Common myeloid progenitor, CD34-positive (primary cell): ENCODE results near the gene LRRC51.

Source experiments
- CTCF ChIA-PET: fragments of 350-600 bp; sonication (Branson Sonifier 250); formaldehyde crosslinking; loops from one replicate; lab custom pipeline; 2021; ENCODE audit warnings: antibody characterized with exemption; lab: Charles Lee
- POLR2A ChIA-PET: fragments of 350-600 bp; sonication (Branson Sonifier 250); formaldehyde crosslinking; loops from one replicate; lab custom pipeline; 2021; ENCODE audit warnings: antibody characterized with exemption; lab: Charles Lee
- DNase-seq, 3 donors: peaks; one replicate each; pipeline versions ENCODE4 v3.0.0 to v3.0.0-alpha.2; 2013
- H3K27ac ChIP-seq, 2 experiments: 1 replicate in 1 of 2; 2 replicates in 1 of 2; pipeline ENCODE4 v1.7.0; 2013; ENCODE audit warnings: inconsistent platforms in 2 of 2, low read length in 2 of 2, mild to moderate bottlenecking in 2 of 2, low read depth in 1 of 2, moderate library complexity in 1 of 2; ENCODE audit not compliant: severe bottlenecking in 2 of 2, insufficient read depth in 1 of 2, poor library complexity in 1 of 2
- H3K27me3 ChIP-seq, 5 experiments: replicated peaks in 2 of 5; 1 replicate in 3 of 5; 2 replicates in 2 of 5; pipeline versions ENCODE4 v1.6.1 to v1.7.0; 2013; ENCODE audit warnings: low read length in 4 of 5, mild to moderate bottlenecking in 2 of 5, moderate library complexity in 2 of 5, inconsistent platforms in 1 of 5; ENCODE audit not compliant: insufficient read depth in 5 of 5, control insufficient read depth in 4 of 5
- H3K36me3 ChIP-seq, 4 experiments: 1 replicate in 2 of 4; 2 replicates in 2 of 4; pipeline versions ENCODE4 v1.6.1 to v1.7.0; 2013; ENCODE audit warnings: low read length in 3 of 4, control low read depth in 1 of 4, mild to moderate bottlenecking in 1 of 4; ENCODE audit not compliant: control insufficient read depth in 4 of 4, insufficient read depth in 4 of 4
- H3K4me1 ChIP-seq, 4 experiments: 1 replicate in 3 of 4; 2 replicates in 1 of 4; pipeline versions ENCODE4 v1.6.1 to v1.7.1; 2013; ENCODE audit warnings: low read length in 3 of 4, mild to moderate bottlenecking in 3 of 4, control low read depth in 1 of 4, inconsistent platforms in 1 of 4, moderate library complexity in 1 of 4; ENCODE audit not compliant: control insufficient read depth in 4 of 4, insufficient read depth in 4 of 4; ENCODE audit errors: control extremely low read depth in 1 of 4
- H3K4me3 ChIP-seq, 7 experiments: 1 replicate in 4 of 7; 2 replicates in 3 of 7; pipeline versions ENCODE4 v1.5.1 to v1.7.0; 2013; ENCODE audit warnings: mild to moderate bottlenecking in 7 of 7, low read length in 6 of 7, moderate library complexity in 6 of 7, inconsistent platforms in 2 of 7, low read depth in 2 of 7, control low read depth in 1 of 7; ENCODE audit not compliant: insufficient read depth in 4 of 7, control insufficient read depth in 1 of 7; ENCODE audit errors: extremely low read depth in 1 of 7
- H3K9me3 ChIP-seq, 5 experiments: 1 replicate in 4 of 5; 2 replicates in 1 of 5; pipeline versions ENCODE4 v1.6.1 to v1.7.1; 2013; ENCODE audit warnings: low read length in 4 of 5, mild to moderate bottlenecking in 2 of 5, inconsistent platforms in 1 of 5, low read depth in 1 of 5, moderate library complexity in 1 of 5; ENCODE audit not compliant: control insufficient read depth in 4 of 5, insufficient read depth in 2 of 5; ENCODE audit errors: control extremely low read depth in 1 of 5
- WGBS: methylation state at CpG from one replicate; pipeline ENCODE4 v1.1.5; 2013; ENCODE audit not compliant: insufficient coverage; 5-methylcytosine and 5-hydroxymethylcytosine counted together

The LRRC51 gene

GRCh38 chr11:72069200-72069599, 11.4 kb upstream of the LRRC51 start:
- ChIA-PET POLR2A (interaction anchor here (0.7 to 1.5 kb wide), 2 partner anchors 12 to 29 kb away, joined by 4 read pairs; no protein-coding TSS in a partner anchor), CTCF (interaction anchor here (0.9 to 4.4 kb wide), 6 partner anchors 9 to 114 kb away, joined by 3 to 19 read pairs (median 3); no protein-coding TSS in a partner anchor)
- no peak for DNase-seq
- Histone ChIP-seq H3K4me1 (peaks cover 0 to 35% (median 9%) of the 10 kb centered on the region in 4 experiments), H3K27ac (peak overlapping the region in 1 of 2 experiments; percentile 51), H3K9me3 (no peaks in the 10 kb centered on the region), H3K27me3 (no peaks in the 10 kb centered on the region), H3K36me3 (peaks cover 3 to 36% (median 9%) of the 10 kb centered on the region in 4 experiments), H3K4me3 (peak overlapping the region in 1 of 7 experiments; percentile 29)

- WGBS = 40% methylated on average over 2 of the region's 2 CpGs
- Histone ChIP-seq H3K4me3 (peak overlapping the region in 1 of 7 experiments; percentile 32), H3K36me3 (peaks cover 3 to 36% (median 9%) of the 10 kb centered on the region in 4 experiments), H3K27me3 (no peaks in the 10 kb centered on the region), H3K9me3 (no peaks in the 10 kb centered on the region), H3K27ac (peak overlapping the region in 1 of 2 experiments; percentile 51), H3K4me1 (peaks cover 0 to 35% (median 9%) of the 10 kb centered on the region in 4 experiments)
- ChIA-PET CTCF (interaction anchor here (0.9 to 4.4 kb wide), 6 partner anchors 8 to 77 kb away, joined by 3 to 19 read pairs (median 3); no protein-coding TSS in a partner anchor), POLR2A (interaction anchor here (0.7 kb wide), 1 partner anchor 13 kb away, joined by 4 read pairs; no protein-coding TSS in a partner anchor)
- peak in 2 of 3 donors; percentile 23 to 24 for DNase-seq
Measured at GRCh38 chr11:72069787-72070251, 10.8 kb upstream of the LRRC51 start.

- 96% methylated on average over 3 of the region's 7 CpGs for whole genome bisulfite sequencing
- H3K27ac ChIP-seq = peak overlapping the region in 1 of 2 experiments; percentile 51
- peak overlapping the region in 1 of 7 experiments; percentile 32 for H3K4me3 ChIP-seq
- CTCF ChIA-PET = interaction anchor here (1.0 to 1.1 kb wide), 3 partner anchors 10 to 77 kb away, joined by 3 read pairs; no protein-coding TSS in a partner anchor
- DNase-seq = no peak
- POLR2A ChIA-PET = no interaction called here
- peaks cover 3 to 36% (median 9%) of the 10 kb centered on the region in 4 experiments for H3K36me3 ChIP-seq
- H3K9me3 ChIP-seq = no peaks in the 10 kb centered on the region
- no peaks in the 10 kb centered on the region for H3K27me3 ChIP-seq
- H3K4me1 ChIP-seq = peaks cover 2 to 40% (median 14%) of the 10 kb centered on the region in 4 experiments
Measured at GRCh38 chr11:72070491-72070890, 10.2 kb upstream of the LRRC51 start.

- ChIA-PET POLR2A (no interaction called here), CTCF (interaction anchor here (1.3 to 4.4 kb wide), 5 partner anchors 9 to 56 kb away, joined by 3 to 28 read pairs (median 7); no protein-coding TSS in a partner anchor)
- DNase-seq = peak in 2 of 3 donors; percentile 14 to 19
- H3K27me3 ChIP-seq = no peaks in the 10 kb centered on the region
- H3K36me3 ChIP-seq = peaks cover 0 to 28% (median 6%) of the 10 kb centered on the region in 4 experiments
- 93% methylated on average over 3 of the region's 3 CpGs for WGBS
- no peaks in the 10 kb centered on the region for H3K9me3 ChIP-seq
- no peak overlapping the region for H3K4me3 ChIP-seq
- no peak overlapping the region for H3K27ac ChIP-seq
- peaks cover 4 to 47% (median 17%) of the 10 kb centered on the region in 4 experiments for H3K4me1 ChIP-seq
Measured at GRCh38 chr11:72072348-72072747, 8.3 kb upstream of the LRRC51 start.

GRCh38 chr11:72075109-72075508, 5.5 kb upstream of the LRRC51 start:
- WGBS = 80% methylated on average over 1 of the region's 1 CpG
- ChIA-PET CTCF (interaction anchor here (1.0 to 4.4 kb wide), 21 partner anchors 8 to 97 kb away, joined by 3 to 28 read pairs (median 7); no protein-coding TSS in a partner anchor), POLR2A (interaction anchor here (0.8 to 1.6 kb wide), 4 partner anchors 9 to 50 kb away, joined by 3 to 8 read pairs (median 5); no protein-coding TSS in a partner anchor)
- Histone ChIP-seq H3K27ac (peak overlapping the region; percentile 50 to 85), H3K9me3 (no peaks in the 10 kb centered on the region), H3K36me3 (peaks cover 0 to 12% (median 0%) of the 10 kb centered on the region in 4 experiments), H3K27me3 (no peaks in the 10 kb centered on the region), H3K4me1 (peaks cover 4 to 53% (median 23%) of the 10 kb centered on the region in 4 experiments), H3K4me3 (peak overlapping the region in 5 of 7 experiments; percentile 9 to 65 (median 36))
- peak; percentile 73 to 76 (median 75) for DNase-seq

- H3K27me3 ChIP-seq = no peaks in the 10 kb centered on the region
- no peaks in the 10 kb centered on the region for H3K9me3 ChIP-seq
- no peak for DNase-seq
- ChIA-PET POLR2A (interaction anchor here (1.2 to 1.6 kb wide), 3 partner anchors 9 to 35 kb away, joined by 5 to 8 read pairs (median 5); no protein-coding TSS in a partner anchor), CTCF (interaction anchor here (1.0 to 4.4 kb wide), 20 partner anchors 9 to 98 kb away, joined by 3 to 28 read pairs (median 7); no protein-coding TSS in a partner anchor)
- H3K27ac ChIP-seq = peak overlapping the region; percentile 50 to 85
- H3K4me1 ChIP-seq = peaks cover 4 to 47% (median 21%) of the 10 kb centered on the region in 4 experiments
- 100% methylated on average over 4 of the region's 4 CpGs for whole genome bisulfite sequencing
- H3K4me3 ChIP-seq = peak overlapping the region in 3 of 7 experiments; percentile 36 to 65 (median 49)
- peaks cover 0 to 12% (median 0%) of the 10 kb centered on the region in 4 experiments for H3K36me3 ChIP-seq
Measured at GRCh38 chr11:72075756-72076155, 4.9 kb upstream of the LRRC51 start.
